Thoracic aorta (tissue), 2 donors: Measurements from ENCODE around the gene CLCNKA. TPM values are rescaled to one million over a fixed set of nuclear protein-coding genes. Genes with fewer than 3 reads are reported as not detected.

Experiments used
- ATAC-seq: fragments of 150-250 bp; one replicate; pipeline ENCODE4 v1.8.0; 2017; ENCODE audit warnings: low read depth; ENCODE audit not compliant: insufficient number of reproducible peaks, low FRiP score
- DNase-seq: peaks from one replicate; pipeline ENCODE4 v3.0.0-alpha.2; 2020; ENCODE audit warnings: low spot score
- H3K27ac ChIP-seq, 2 donors: fragments of 200-600 bp; sonication (generic); 1 replicate in 1 of 2; 2 replicates in 1 of 2; pipeline ENCODE4 v1.5.1; 2016; ENCODE audit warnings: mild to moderate bottlenecking in 2 of 2, moderate library complexity in 2 of 2
- H3K27me3 ChIP-seq: fragments of 200-600 bp; sonication (generic); replicated peaks from 2 replicates; pipeline ENCODE4 v1.6.0; 2016; ENCODE audit warnings: mild to moderate bottlenecking; ENCODE audit not compliant: insufficient read depth
- H3K36me3 ChIP-seq: fragments of 200-600 bp; sonication (generic); one replicate; pipeline ENCODE4 v1.5.1; 2016
- H3K4me1 ChIP-seq, 2 donors: fragments of 200-600 bp; sonication (generic); 1 replicate in 1 of 2; 2 replicates in 1 of 2; pipeline versions ENCODE4 v1.5.1 to v1.6.0; 2016; ENCODE audit warnings: low read depth in 2 of 2, mild to moderate bottlenecking in 1 of 2; ENCODE audit not compliant: control insufficient read depth in 1 of 2
- H3K4me3 ChIP-seq: fragments of 200-600 bp; sonication (generic); 2 replicates; pipeline ENCODE4 v1.5.1; 2016; ENCODE audit warnings: mild to moderate bottlenecking
- H3K9me3 ChIP-seq: fragments of 200-600 bp; sonication (generic); 2 replicates; pipeline ENCODE4 v1.5.1; 2016
- CTCF ChIP-seq: fragments of 200-600 bp; sonication (generic); IDR thresholded peaks from one replicate; pipeline ENCODE4 v1.5.1; 2019; ENCODE audit warnings: antibody characterized with exemption
- total RNA-seq, 2 donors: library from RNA; depleted of rRNA; stranded (reverse); fragments of >200 nt; gene quantifications; one replicate each; pipeline versions ENCODE4 v1.1.0 to v1.2.3, GENCODE V29; 2016

The CLCNKA gene
- total RNA-seq, 2 donors from 2014 or later: 4.7 TPM; not detected in 1

GRCh38 chr1:15992582-15993500 lies 29.0 kb upstream of the CLCNKA start:
- no peaks in the 10 kb centered on the region for H3K4me1 ChIP-seq

DNA sequence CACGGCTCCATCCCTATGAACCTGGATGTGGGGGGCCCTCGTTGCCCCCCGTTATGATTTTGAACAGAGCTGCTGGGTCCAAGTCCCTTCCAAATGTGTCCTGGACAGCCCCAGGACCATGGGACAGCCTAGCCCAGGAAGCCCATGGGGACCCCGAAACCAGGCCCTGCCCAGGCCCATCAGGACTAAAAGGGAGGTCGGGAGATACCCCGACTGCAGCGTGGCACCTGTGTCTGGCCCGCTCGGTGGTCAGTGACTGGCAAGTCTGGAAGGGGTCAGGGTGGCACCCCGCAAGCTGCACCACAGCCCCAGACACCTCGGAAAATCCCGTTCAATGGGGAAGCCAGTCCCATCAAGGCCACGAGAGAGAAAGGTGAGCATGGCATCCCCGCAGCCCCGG lies 28.2 kb upstream of the CLCNKA start:
- Histone ChIP-seq H3K9me3 (no peaks in the 10 kb centered on the region), H3K4me1 (no peaks in the 10 kb centered on the region)
- DNase-seq: no peak

More at GRCh38 chr1:15992582-15993500, 29.0 kb upstream of the CLCNKA start:
- no peak overlapping the region for H3K4me3 ChIP-seq
- no peaks in the 10 kb centered on the region for H3K27me3 ChIP-seq
- H3K27ac ChIP-seq: no peak overlapping the region
- no peak for DNase-seq
- no peaks in the 10 kb centered on the region for H3K36me3 ChIP-seq
- ATAC-seq: no peak
- no peak for TF ChIP-seq CTCF
- H3K9me3 ChIP-seq: no peaks in the 10 kb centered on the region

GRCh38 chr1:15994081-15994480 lies 27.8 kb upstream of the CLCNKA start:
- Histone ChIP-seq H3K27ac (no peak overlapping the region), H3K4me3 (no peak overlapping the region), H3K27me3 (no peaks in the 10 kb centered on the region), H3K4me1 (no peaks in the 10 kb centered on the region), H3K36me3 (no peaks in the 10 kb centered on the region), H3K9me3 (no peaks in the 10 kb centered on the region)
- DNase-seq (no peak), ATAC-seq (no peak)
- no peak for TF ChIP-seq CTCF

More for the DNA sequence above, 28.2 kb upstream of the CLCNKA start:
- no peaks in the 10 kb centered on the region for H3K27me3 ChIP-seq
- no peak overlapping the region for H3K4me3 ChIP-seq
- no peak for ATAC-seq
- H3K36me3 ChIP-seq: no peaks in the 10 kb centered on the region
- H3K27ac ChIP-seq: no peak overlapping the region
- no peak for TF ChIP-seq CTCF

DNA sequence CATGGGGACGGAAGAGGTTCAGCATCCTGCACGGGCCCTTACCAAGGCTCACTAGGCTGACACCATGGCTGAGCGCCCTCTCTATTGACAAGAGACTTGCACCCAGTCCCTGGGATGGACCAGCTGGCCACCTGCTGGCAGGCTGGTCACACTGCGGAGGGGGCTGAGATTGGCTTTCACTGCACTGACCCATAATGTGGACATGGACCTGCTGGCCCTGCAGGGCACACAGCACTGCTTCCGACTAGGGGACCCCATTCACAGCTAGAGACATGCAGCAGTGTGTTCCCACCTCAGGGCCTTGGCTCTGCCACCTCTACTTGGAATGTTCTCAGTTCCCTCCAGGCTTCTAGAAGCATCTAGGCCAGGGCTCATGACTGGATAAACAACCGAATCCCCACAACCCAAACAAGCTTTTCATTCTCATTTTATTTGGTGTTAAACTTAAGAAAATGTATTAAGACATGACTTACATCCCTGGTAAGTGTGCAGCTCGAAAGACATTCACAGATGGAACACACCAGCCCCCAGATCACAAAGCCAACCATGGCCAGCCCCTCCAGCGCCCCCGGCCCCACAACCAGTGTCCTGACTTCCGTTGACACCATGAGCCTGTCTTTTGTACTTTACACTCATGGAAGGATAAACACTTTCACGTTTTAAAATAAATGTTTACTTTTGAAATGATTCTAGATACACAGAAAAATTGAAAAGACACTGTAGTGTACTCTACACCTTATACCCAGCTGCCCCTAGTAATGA lies 27.1 kb upstream of the CLCNKA start:
- H3K9me3 ChIP-seq: no peaks in the 10 kb centered on the region
- peak; percentile 90 for TF ChIP-seq CTCF
- DNase-seq: no peak
- H3K27me3 ChIP-seq: no peaks in the 10 kb centered on the region
- H3K4me3 ChIP-seq: no peak overlapping the region
- no peak overlapping the region for H3K27ac ChIP-seq
- no peaks in the 10 kb centered on the region for H3K4me1 ChIP-seq
- no peak for ATAC-seq
- H3K36me3 ChIP-seq: no peaks in the 10 kb centered on the region

DNA sequence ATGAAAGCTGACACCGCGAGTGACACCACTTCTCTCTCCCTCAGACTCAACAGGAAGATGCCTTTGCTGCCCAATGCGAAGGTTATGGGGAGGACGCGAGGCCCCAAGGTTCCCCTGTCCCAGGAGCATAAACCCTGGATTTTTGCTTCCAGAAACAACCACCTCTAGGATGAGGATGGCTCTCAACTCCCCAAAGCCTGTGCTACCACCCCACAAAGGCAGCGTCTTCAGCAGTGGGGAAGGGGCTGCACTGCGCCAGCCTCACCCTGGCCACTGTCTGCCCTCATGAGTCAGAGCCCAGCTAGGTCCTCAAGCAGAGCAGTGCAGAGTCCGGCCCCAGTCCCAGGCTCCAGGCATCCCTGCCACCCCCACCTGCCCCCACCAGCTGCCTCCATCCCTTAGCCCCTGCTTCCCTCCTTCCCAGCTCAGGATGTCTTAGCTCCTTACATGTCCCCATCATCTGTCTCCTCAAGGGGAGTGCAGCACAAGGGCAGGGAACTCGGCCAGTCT lies 24.7 kb upstream of the CLCNKA start:
- no peak for TF ChIP-seq CTCF

More for the DNA sequence above, 24.7 kb upstream of the CLCNKA start:
- Histone ChIP-seq H3K4me1 (no peaks in the 10 kb centered on the region), H3K27me3 (no peaks in the 10 kb centered on the region), H3K9me3 (no peaks in the 10 kb centered on the region), H3K27ac (no peak overlapping the region), H3K4me3 (no peak overlapping the region), H3K36me3 (no peaks in the 10 kb centered on the region)
- ATAC-seq: no peak
- DNase-seq: no peak
